Transverse colon (tissue), 4 donors: ENCODE measurements around the gene IGSF9B.

ENCODE experiments used
- POLR2A ChIP-seq: fragments of 450-650 bp; IDR thresholded peaks from one replicate; pipeline ENCODE4 v1.6.1; 2016; ENCODE audit warnings: antibody characterized with exemption, mild to moderate bottlenecking, moderate library complexity
- POLR2AphosphoS5 ChIP-seq, 3 donors: sonication (generic); formaldehyde crosslinking; IDR thresholded peaks; one replicate each; pipeline ENCODE4 v1.6.1; 2016; ENCODE audit warnings: antibody characterized with exemption in 3 of 3
- TF ChIP-seq, protein P1 (sequence below), 5 experiments: fragments of 200-600 bp in 3 of 5; fragments of 450-650 bp in 2 of 5; sonication (generic) in 3 of 5; IDR thresholded peaks; 1 replicate in 2 of 5; 2 replicates in 3 of 5; pipeline ENCODE4 v1.5.1; 2016 to 2017; ENCODE audit warnings: antibody characterized with exemption in 5 of 5, inconsistent platforms in 3 of 5, mild to moderate bottlenecking in 2 of 5, moderate library complexity in 1 of 5

GRCh38 chr11:133984828-133985227, 28.1 kb upstream of the IGSF9B start:
- TF ChIP-seq, protein P1, sequence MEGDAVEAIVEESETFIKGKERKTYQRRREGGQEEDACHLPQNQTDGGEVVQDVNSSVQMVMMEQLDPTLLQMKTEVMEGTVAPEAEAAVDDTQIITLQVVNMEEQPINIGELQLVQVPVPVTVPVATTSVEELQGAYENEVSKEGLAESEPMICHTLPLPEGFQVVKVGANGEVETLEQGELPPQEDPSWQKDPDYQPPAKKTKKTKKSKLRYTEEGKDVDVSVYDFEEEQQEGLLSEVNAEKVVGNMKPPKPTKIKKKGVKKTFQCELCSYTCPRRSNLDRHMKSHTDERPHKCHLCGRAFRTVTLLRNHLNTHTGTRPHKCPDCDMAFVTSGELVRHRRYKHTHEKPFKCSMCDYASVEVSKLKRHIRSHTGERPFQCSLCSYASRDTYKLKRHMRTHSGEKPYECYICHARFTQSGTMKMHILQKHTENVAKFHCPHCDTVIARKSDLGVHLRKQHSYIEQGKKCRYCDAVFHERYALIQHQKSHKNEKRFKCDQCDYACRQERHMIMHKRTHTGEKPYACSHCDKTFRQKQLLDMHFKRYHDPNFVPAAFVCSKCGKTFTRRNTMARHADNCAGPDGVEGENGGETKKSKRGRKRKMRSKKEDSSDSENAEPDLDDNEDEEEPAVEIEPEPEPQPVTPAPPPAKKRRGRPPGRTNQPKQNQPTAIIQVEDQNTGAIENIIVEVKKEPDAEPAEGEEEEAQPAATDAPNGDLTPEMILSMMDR (IDR thresholded peaks at IDR 0.05) = no peak
- TF ChIP-seq POLR2A (no peak), POLR2AphosphoS5 (IDR thresholded peaks at IDR 0.05) (no peak)
